ENCODE results near the gene SLAMF9. TPM values are rescaled to one million over a fixed set of nuclear protein-coding genes. Genes with fewer than 3 reads are reported as not detected.
A peak's percentile ranks its signal among the peaks of the same experiment; 100 is the strongest.

Gene SLAMF9
- total RNA-seq, 2 donors from 2014 or later = not detected

- DNase-seq (ENCODE audit: low spot score) = no peak
- no peaks in the 10 kb centered on the region for H3K9me3 Mint-ChIP-seq
- ATAC-seq = no peak
- H3K27ac Mint-ChIP-seq = no peak overlapping the region
- H3K36me3 Mint-ChIP-seq = no peaks in the 10 kb centered on the region
- H3K27me3 Mint-ChIP-seq = peaks cover 0 to 6% of the 10 kb centered on the region in 2 donors
- no peak overlapping the region for H3K4me3 Mint-ChIP-seq
- H3K4me1 Mint-ChIP-seq (ENCODE audit: low read depth in 2 of 2) = peaks cover 9 to 15% of the 10 kb centered on the region in 2 donors
These were observed 22.8 kb downstream of the SLAMF9 start for GRCh38 chr1:159931101-159931794.

- peaks cover 0 to 6% of the 10 kb centered on the region in 2 donors for H3K27me3 Mint-ChIP-seq
- no peak overlapping the region for H3K4me3 Mint-ChIP-seq
- ATAC-seq (no peak), DNase-seq (ENCODE audit: low spot score) (no peak)
- H3K4me1 Mint-ChIP-seq (ENCODE audit: low read depth in 2 of 2) = peaks cover 13 to 20% of the 10 kb centered on the region in 2 donors
- no peak overlapping the region for H3K27ac Mint-ChIP-seq
- H3K9me3 Mint-ChIP-seq = no peaks in the 10 kb centered on the region
- H3K36me3 Mint-ChIP-seq = no peaks in the 10 kb centered on the region
These were observed 23.4 kb downstream of the SLAMF9 start for GRCh38 chr1:159930634-159931033.

- no peaks in the 10 kb centered on the region for H3K36me3 Mint-ChIP-seq
- no peak overlapping the region for H3K4me3 Mint-ChIP-seq
- ATAC-seq (no peak), DNase-seq (ENCODE audit: low spot score) (no peak)
- H3K9me3 Mint-ChIP-seq = no peaks in the 10 kb centered on the region
- H3K4me1 Mint-ChIP-seq (ENCODE audit: low read depth in 2 of 2) = peaks cover 17 to 24% of the 10 kb centered on the region in 2 donors
- no peak overlapping the region for H3K27ac Mint-ChIP-seq
- peaks cover 0 to 3% of the 10 kb centered on the region in 2 donors for H3K27me3 Mint-ChIP-seq
These were observed 23.8 kb downstream of the SLAMF9 start for GRCh38 chr1:159930216-159930615.

- ATAC-seq = no peak
- H3K27me3 Mint-ChIP-seq = no peaks in the 10 kb centered on the region
- no peaks in the 10 kb centered on the region for H3K36me3 Mint-ChIP-seq
These were observed 24.6 kb downstream of the SLAMF9 start for GRCh38 chr1:159929155-159930051.

GRCh38 chr1:159928491-159929050 lies 25.5 kb downstream of the SLAMF9 start:
- H3K9me3 Mint-ChIP-seq = no peaks in the 10 kb centered on the region
- H3K4me3 Mint-ChIP-seq = no peak overlapping the region
- H3K27ac Mint-ChIP-seq = no peak overlapping the region
- ATAC-seq = no peak
- H3K4me1 Mint-ChIP-seq (ENCODE audit: low read depth in 2 of 2) = peaks cover 23 to 32% of the 10 kb centered on the region in 2 donors
- no peak for DNase-seq (ENCODE audit: low spot score)
- peaks cover 5% of the 10 kb centered on the region for H3K36me3 Mint-ChIP-seq
- H3K27me3 Mint-ChIP-seq = no peaks in the 10 kb centered on the region

More at GRCh38 chr1:159929155-159930051, 24.6 kb downstream of the SLAMF9 start:
- Mint-ChIP-seq H3K4me3 (no peak overlapping the region), H3K4me1 (ENCODE audit: low read depth in 2 of 2) (peaks cover 18 to 24% of the 10 kb centered on the region in 2 donors), H3K9me3 (no peaks in the 10 kb centered on the region), H3K27ac (no peak overlapping the region)
- DNase-seq (ENCODE audit: low spot score) = no peak

GRCh38 chr1:159927849-159928431 lies 26.1 kb downstream of the SLAMF9 start:
- no peak overlapping the region for H3K4me3 Mint-ChIP-seq
- H3K9me3 Mint-ChIP-seq = no peaks in the 10 kb centered on the region
- DNase-seq (ENCODE audit: low spot score) = no peak
- peaks cover 30 to 39% of the 10 kb centered on the region in 2 donors for H3K4me1 Mint-ChIP-seq (ENCODE audit: low read depth in 2 of 2)
- H3K27me3 Mint-ChIP-seq = no peaks in the 10 kb centered on the region
- no peak for ATAC-seq
- H3K36me3 Mint-ChIP-seq = peaks cover 6% of the 10 kb centered on the region
- H3K27ac Mint-ChIP-seq = no peak overlapping the region

- DNase-seq (ENCODE audit: low spot score) = no peak
- Mint-ChIP-seq H3K27ac (no peak overlapping the region), H3K4me3 (no peak overlapping the region), H3K4me1 (ENCODE audit: low read depth in 2 of 2) (peaks cover 36 to 43% of the 10 kb centered on the region in 2 donors), H3K36me3 (peaks cover 6% of the 10 kb centered on the region), H3K27me3 (no peaks in the 10 kb centered on the region), H3K9me3 (no peaks in the 10 kb centered on the region)
- ATAC-seq = no peak
These were observed 26.7 kb downstream of the SLAMF9 start for GRCh38 chr1:159927211-159927848.

GRCh38 chr1:159925719-159926078 lies 28.3 kb downstream of the SLAMF9 start:
- H3K27ac Mint-ChIP-seq = peak overlapping the region; percentile 89 to 95
- no peak for DNase-seq (ENCODE audit: low spot score)
- no peaks in the 10 kb centered on the region for H3K27me3 Mint-ChIP-seq
- H3K9me3 Mint-ChIP-seq = no peaks in the 10 kb centered on the region
- peaks cover 6% of the 10 kb centered on the region for H3K36me3 Mint-ChIP-seq
- peaks cover 50 to 58% of the 10 kb centered on the region in 2 donors for H3K4me1 Mint-ChIP-seq (ENCODE audit: low read depth in 2 of 2)
- peak in 1 of 2 donors; percentile 1 for ATAC-seq
- peak overlapping the region; percentile 93 for H3K4me3 Mint-ChIP-seq

GRCh38 chr1:159924791-159925718 lies 29.0 kb downstream of the SLAMF9 start, which contains the start of gene TAGLN2:
TAGLN2 (minus strand) TSS chr1:159925507; CDS start chr1:159920509, 4,998 bp downstream.
- Mint-ChIP-seq H3K27ac (peak within 1 kb of the TSS; percentile 89 to 95), H3K4me1 (ENCODE audit: low read depth in 2 of 2) (peaks cover 54 to 62% of the 10 kb centered on the region in 2 donors), H3K4me3 (peak within 1 kb of the TSS; percentile 93), H3K27me3 (no peaks in the 10 kb centered on the region), H3K36me3 (peaks cover 6% of the 10 kb centered on the region), H3K9me3 (no peaks in the 10 kb centered on the region)
- DNase-seq (ENCODE audit: low spot score) = peak; percentile 91
- ATAC-seq = peak; percentile 85 to 88

GRCh38 chr1:159924025-159924790 lies 29.8 kb downstream of the SLAMF9 start:
- H3K9me3 Mint-ChIP-seq = no peaks in the 10 kb centered on the region
- peaks cover 6% of the 10 kb centered on the region for H3K36me3 Mint-ChIP-seq
- no peaks in the 10 kb centered on the region for H3K27me3 Mint-ChIP-seq
- H3K4me1 Mint-ChIP-seq (ENCODE audit: low read depth in 2 of 2) = peaks cover 54 to 69% of the 10 kb centered on the region in 2 donors
- peak overlapping the region; percentile 89 to 95 for H3K27ac Mint-ChIP-seq
- peak; percentile 67 to 74 for ATAC-seq
- DNase-seq (ENCODE audit: low spot score) = peak; percentile 90
- peak overlapping the region; percentile 93 for H3K4me3 Mint-ChIP-seq

- Mint-ChIP-seq H3K9me3 (no peaks in the 10 kb centered on the region), H3K27ac (peak overlapping the region; percentile 89 to 95), H3K27me3 (no peaks in the 10 kb centered on the region), H3K4me3 (peak overlapping the region; percentile 93), H3K4me1 (ENCODE audit: low read depth in 2 of 2) (peaks cover 55 to 67% of the 10 kb centered on the region in 2 donors), H3K36me3 (peaks cover 7% of the 10 kb centered on the region)
- DNase-seq (ENCODE audit: low spot score) (peak; percentile 85), ATAC-seq (peak; percentile 43 to 44)
These were observed 30.6 kb downstream of the SLAMF9 start for GRCh38 chr1:159923203-159924024.
